Neural cell (in vitro differentiated cells): ENCODE results near the gene ALX4. TPM values are rescaled to one million over a fixed set of nuclear protein-coding genes. Genes with fewer than 3 reads are reported as not detected.

Experiments used
- H2AFZ ChIP-seq: fragments of 200-600, 300-800 bp; sonication (generic), shearing (Covaris generic); 2 replicates; pipeline ENCODE4 v1.6.0; 2014; ENCODE audit warnings: low read depth, mild to moderate bottlenecking, antibody characterized with exemption, low read length, moderate library complexity
- H3F3A ChIP-seq: fragments of 200-600 bp; shearing (Covaris generic); 2 replicates; pipeline ENCODE4 v1.6.1; 2016; ENCODE audit warnings: mild to moderate bottlenecking, moderate library complexity, mixed read lengths, antibody characterized with exemption, low read length; ENCODE audit not compliant: insufficient read depth, poor library complexity, severe bottlenecking
- H3K27ac ChIP-seq: fragments of 200-600, 300-800 bp; sonication (generic), shearing (Covaris generic); 2 replicates; pipeline ENCODE4 v1.5.1; 2014; ENCODE audit warnings: mild to moderate bottlenecking, low read length, moderate library complexity
- H3K27me3 ChIP-seq: fragments of 300-800, 200-600 bp; sonication (generic), shearing (Covaris generic); 2 replicates; pipeline ENCODE4 v1.6.0; 2014; ENCODE audit warnings: mild to moderate bottlenecking, low read depth, low read length, moderate library complexity; ENCODE audit not compliant: insufficient read depth
- H3K36me3 ChIP-seq: fragments of 300-800, 200-600 bp; sonication (generic), shearing (Covaris generic); 2 replicates; pipeline ENCODE4 v1.5.1; 2014; ENCODE audit warnings: mild to moderate bottlenecking, antibody characterized with exemption, low read length, moderate library complexity; ENCODE audit not compliant: insufficient read depth
- H3K4me2 ChIP-seq: fragments of 300-800, 200-600 bp; sonication (generic), shearing (Covaris generic); 2 replicates; pipeline ENCODE4 v1.6.0; 2014; ENCODE audit warnings: mild to moderate bottlenecking, low read length
- H3K4me3 ChIP-seq: fragments of 300-800, 200-600 bp; sonication (generic), shearing (Covaris generic); 2 replicates; pipeline ENCODE4 v1.5.1; 2014; ENCODE audit warnings: mild to moderate bottlenecking, low read length, moderate library complexity
- H3K79me2 ChIP-seq: fragments of 200-600 bp; shearing (Covaris generic); replicated peaks from 2 replicates; pipeline ENCODE4 v1.6.0; 2014; ENCODE audit warnings: mild to moderate bottlenecking, low read length, moderate library complexity; ENCODE audit not compliant: insufficient read depth
- H3K9ac ChIP-seq: fragments of 300-800, 200-600 bp; sonication (generic), shearing (Covaris generic); 2 replicates; pipeline ENCODE4 v1.6.1; 2016; ENCODE audit warnings: mild to moderate bottlenecking, low read length, mixed read lengths
- H3K9me2 ChIP-seq: fragments of 200-600 bp; shearing (Covaris generic); 2 replicates; pipeline ENCODE4 v1.6.1; 2016; ENCODE audit warnings: mild to moderate bottlenecking, low read length, mixed read lengths; ENCODE audit not compliant: insufficient read depth
- H3K9me3 ChIP-seq: fragments of 200-600, 300-800 bp; sonication (generic), shearing (Covaris generic); 2 replicates; pipeline ENCODE4 v1.6.1; 2016; ENCODE audit warnings: mild to moderate bottlenecking, mixed run types, low read length, moderate library complexity, mixed read lengths
- H4K20me1 ChIP-seq: fragments of 200-600 bp; shearing (Covaris generic); 2 replicates; pipeline ENCODE4 v1.6.1; 2016; ENCODE audit warnings: mild to moderate bottlenecking, mixed run types; ENCODE audit not compliant: insufficient read depth
- CTCF ChIP-seq: fragments of 450-650 bp; IDR thresholded peaks from 2 replicates; pipeline ENCODE4 v1.5.1; 2014; ENCODE audit warnings: antibody characterized with exemption, mild to moderate bottlenecking, moderate library complexity; ENCODE audit not compliant: poor library complexity, severe bottlenecking
- EP300 ChIP-seq: fragments of 450-650 bp; conservative IDR thresholded peaks from 2 replicates; pipeline ENCODE4 v1.6.1; 2014; ENCODE audit warnings: antibody characterized with exemption, mild to moderate bottlenecking, moderate library complexity; ENCODE audit not compliant: poor library complexity, severe bottlenecking
- EZH2 ChIP-seq: fragments of 200-600, 300-800 bp; shearing (Covaris generic), sonication (generic); IDR thresholded peaks from 2 replicates; pipeline ENCODE4 v1.6.1; 2014; ENCODE audit warnings: antibody characterized with exemption, low read length, borderline replicate concordance, mild to moderate bottlenecking; ENCODE audit not compliant: insufficient read depth, poor library complexity, severe bottlenecking
- MXI1 ChIP-seq: fragments of 450-650 bp; conservative IDR thresholded peaks from 2 replicates; pipeline ENCODE4 v1.6.1; 2014; ENCODE audit warnings: antibody characterized with exemption, mild to moderate bottlenecking; ENCODE audit not compliant: poor library complexity, severe bottlenecking
- POLR2AphosphoS5 ChIP-seq: IDR thresholded peaks from 2 replicates; pipeline ENCODE4 v1.6.1; 2012
- RAD21 ChIP-seq: fragments of 450-650 bp; conservative IDR thresholded peaks from 2 replicates; pipeline ENCODE4 v1.6.1; 2014; ENCODE audit warnings: antibody characterized with exemption, mild to moderate bottlenecking, moderate library complexity
- REST ChIP-seq: IDR thresholded peaks from 2 replicates; pipeline ENCODE4 v1.6.1; 2012; ENCODE audit warnings: borderline replicate concordance
- SMC3 ChIP-seq: fragments of 450-650 bp; conservative IDR thresholded peaks from 2 replicates; pipeline ENCODE4 v1.6.1; 2014; ENCODE audit warnings: antibody characterized with exemption, mild to moderate bottlenecking, moderate library complexity; ENCODE audit not compliant: poor library complexity
- TAF1 ChIP-seq: IDR thresholded peaks from 2 replicates; pipeline ENCODE4 v1.6.1; 2012; ENCODE audit warnings: low read depth
- polyA plus RNA-seq: library from polyadenylated mRNA; depleted of rRNA; stranded (reverse); fragments of >200 nt; gene quantifications from 2 replicates; pipeline ENCODE4 v1.2.3, GENCODE V29; 2014

The ALX4 gene
- polyA plus RNA-seq, 1 donor from 2014 or later, result not detected

- Histone ChIP-seq H4K20me1 (no peaks in the 10 kb centered on the region), H3K4me3 (no peak overlapping the region)
Observed at GRCh38 chr11:44344921-44345320, 35.0 kb upstream of the ALX4 start.

GRCh38 chr11:44344423-44344820, 34.5 kb upstream of the ALX4 start:
- H3K79me2 ChIP-seq, result no peaks in the 10 kb centered on the region
- H3K27ac ChIP-seq, result no peak overlapping the region
- no peaks in the 10 kb centered on the region for H3K9me3 ChIP-seq
- no peak overlapping the region for H3K4me2 ChIP-seq
- no peak overlapping the region for H3K9ac ChIP-seq
- no peaks in the 10 kb centered on the region for H4K20me1 ChIP-seq
- H3K36me3 ChIP-seq, result no peaks in the 10 kb centered on the region
- H3F3A ChIP-seq, result no peaks in the 10 kb centered on the region
- no peak overlapping the region for H2AFZ ChIP-seq
- H3K27me3 ChIP-seq, result no peaks in the 10 kb centered on the region
- no peak overlapping the region for H3K4me3 ChIP-seq
- H3K9me2 ChIP-seq, result no peaks in the 10 kb centered on the region
- TF ChIP-seq EZH2 (no peak), TAF1 (no peak), POLR2AphosphoS5 (no peak), CTCF (no peak), EP300 (no peak), RAD21 (no peak), SMC3 (no peak)

More at GRCh38 chr11:44344921-44345320, 35.0 kb upstream of the ALX4 start:
- TF ChIP-seq EP300 (no peak), POLR2AphosphoS5 (no peak), SMC3 (no peak), RAD21 (no peak), TAF1 (no peak), MXI1 (no peak), EZH2 (no peak), REST (no peak), CTCF (no peak)
- no peak overlapping the region for H3K27ac ChIP-seq
- no peak overlapping the region for H3K4me2 ChIP-seq
- no peaks in the 10 kb centered on the region for H3K79me2 ChIP-seq
- H3F3A ChIP-seq, result no peaks in the 10 kb centered on the region
- H3K27me3 ChIP-seq, result no peaks in the 10 kb centered on the region
- no peak overlapping the region for H3K9ac ChIP-seq
- no peaks in the 10 kb centered on the region for H3K36me3 ChIP-seq
- no peaks in the 10 kb centered on the region for H3K9me2 ChIP-seq
- no peaks in the 10 kb centered on the region for H3K9me3 ChIP-seq
- no peak overlapping the region for H2AFZ ChIP-seq
